ENCODE data around the gene GABRG3. TPM values are rescaled to one million over a fixed set of nuclear protein-coding genes. Genes with fewer than 3 reads are reported as not detected.

Gene GABRG3
- total and polyA plus RNA-seq, 10 of the 15 experiments (the other 5 are each of a cell fraction or from before 2014, with no cell fraction given), result 0.15 TPM; not detected in 9

DNA sequence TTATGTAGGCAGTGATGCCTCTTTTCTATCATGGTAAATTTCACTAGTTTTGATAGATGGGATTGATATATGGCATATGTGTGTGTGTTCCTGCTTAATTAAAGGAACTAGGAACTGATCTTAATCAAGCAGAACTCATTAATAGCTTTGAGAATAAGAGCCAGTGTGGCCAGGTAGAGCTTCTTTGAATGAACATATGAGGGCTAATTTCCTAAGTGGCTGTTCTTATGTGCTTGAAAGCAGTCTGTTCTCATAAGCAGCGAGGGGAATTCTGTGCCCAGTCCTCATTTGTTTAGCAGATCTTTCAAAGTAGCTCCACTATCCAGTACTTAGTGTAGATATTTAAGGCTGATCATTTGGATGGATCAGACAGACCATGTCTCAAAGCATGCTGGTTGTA lies 164.2 kb downstream of the GABRG3 start:
- ChIA-PET SMC1A (ENCODE audit: uncharacterized antibody, unreplicated experiment) (no interaction called here), RAD21 (ENCODE audit: unreplicated experiment) (no interaction called here), CTCF (no interaction called here), POLR2A (no interaction called here)
- no peak for ATAC-seq
- no peaks in the 10 kb centered on the region for H3K4me1 ChIP-seq (ENCODE audit: control insufficient read depth, insufficient read depth, low read length)
- no TSS peak for BruUV-seq (replicated peaks)
- no peak overlapping the region for H3K27ac ChIP-seq (ENCODE audit: control insufficient read depth, insufficient read depth)
- no peaks in the 10 kb centered on the region for H3K79me2 ChIP-seq (ENCODE audit: control insufficient read depth, insufficient read depth, low read length)
- no peak overlapping the region for H3K4me3 ChIP-seq
- in situ Hi-C loops (cut with MboI) (no loop called here), intact Hi-C loops (cut with micrococcal nuclease; ENCODE audit: unreplicated experiment) (no loop called here)
- TF ChIP-seq SIN3A (IDR thresholded peaks at IDR 0.05; ENCODE audit: low read depth, low read length) (no peak), ASH2L (IDR thresholded peaks at IDR 0.05; ENCODE audit: borderline replicate concordance, low read depth) (no peak), TCF7 (IDR thresholded peaks at IDR 0.05; ENCODE audit: borderline replicate concordance) (no peak), ZNF274 (IDR thresholded peaks at IDR 0.05; ENCODE audit: insufficient read depth, insufficient read length) (no peak), GATAD2B (conservative IDR thresholded peaks at IDR 0.05; ENCODE audit: low read depth) (no peak), CREB1 (IDR thresholded peaks at IDR 0.05; ENCODE audit: low read depth) (no peak), DPF2 (IDR thresholded peaks at IDR 0.05) (no peak), SPI1 (IDR thresholded peaks at IDR 0.05; ENCODE audit: borderline replicate concordance, insufficient read depth, low read depth, low read length) (no peak), WRNIP1 (IDR thresholded peaks at IDR 0.05; ENCODE audit: borderline replicate concordance, low read depth, low read length) (no peak), GABPA (IDR thresholded peaks at IDR 0.05; ENCODE audit: low read depth) (no peak), SP1 (IDR thresholded peaks at IDR 0.05; ENCODE audit: low read depth, low read length) (no peak), SIX5 (IDR thresholded peaks at IDR 0.05; ENCODE audit: low read depth, low read length, severe bottlenecking) (no peak), HCFC1 (IDR thresholded peaks at IDR 0.05; ENCODE audit: low read length) (no peak), CBX3 (IDR thresholded peaks at IDR 0.05; ENCODE audit: borderline replicate concordance, low read depth) (no peak)
- TF ChIP-seq, protein P1, sequence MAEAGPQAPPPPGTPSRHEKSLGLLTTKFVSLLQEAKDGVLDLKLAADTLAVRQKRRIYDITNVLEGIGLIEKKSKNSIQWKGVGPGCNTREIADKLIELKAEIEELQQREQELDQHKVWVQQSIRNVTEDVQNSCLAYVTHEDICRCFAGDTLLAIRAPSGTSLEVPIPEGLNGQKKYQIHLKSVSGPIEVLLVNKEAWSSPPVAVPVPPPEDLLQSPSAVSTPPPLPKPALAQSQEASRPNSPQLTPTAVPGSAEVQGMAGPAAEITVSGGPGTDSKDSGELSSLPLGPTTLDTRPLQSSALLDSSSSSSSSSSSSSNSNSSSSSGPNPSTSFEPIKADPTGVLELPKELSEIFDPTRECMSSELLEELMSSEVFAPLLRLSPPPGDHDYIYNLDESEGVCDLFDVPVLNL (IDR thresholded peaks at IDR 0.05; ENCODE audit: low read depth, low read length), result no peak
- TF ChIP-seq, protein P2, sequence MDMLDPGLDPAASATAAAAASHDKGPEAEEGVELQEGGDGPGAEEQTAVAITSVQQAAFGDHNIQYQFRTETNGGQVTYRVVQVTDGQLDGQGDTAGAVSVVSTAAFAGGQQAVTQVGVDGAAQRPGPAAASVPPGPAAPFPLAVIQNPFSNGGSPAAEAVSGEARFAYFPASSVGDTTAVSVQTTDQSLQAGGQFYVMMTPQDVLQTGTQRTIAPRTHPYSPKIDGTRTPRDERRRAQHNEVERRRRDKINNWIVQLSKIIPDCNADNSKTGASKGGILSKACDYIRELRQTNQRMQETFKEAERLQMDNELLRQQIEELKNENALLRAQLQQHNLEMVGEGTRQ (IDR thresholded peaks at IDR 0.05; ENCODE audit: borderline replicate concordance, low read depth, low read length), result no peak
- no peak overlapping the region for H3K9ac ChIP-seq (ENCODE audit: control insufficient read depth, insufficient read depth, low read length)
- no peak overlapping the region for H2AFZ ChIP-seq (ENCODE audit: control insufficient read depth, low read depth, low read length)
- no peak for DNase-seq (ENCODE audit: low read depth, low spot score)
- no peaks in the 10 kb centered on the region for H3K36me3 ChIP-seq (ENCODE audit: control insufficient read depth in 2 of 2, insufficient read depth in 2 of 2, low read length in 1 of 2)
- FAIRE-seq, result no peak
- WGBS (ENCODE audit: insufficient coverage, insufficient replicate concordance, low lambda C conversion rate, missing lambda C conversion rate), result 0% methylated on average over 1 of the region's 1 CpG
- H3K27me3 ChIP-seq (replicated peaks in 1 of 2; ENCODE audit: control insufficient read depth in 2 of 2, insufficient read depth in 2 of 2, low read length in 1 of 2), result no peaks in the 10 kb centered on the region
- H4K20me1 ChIP-seq (ENCODE audit: control insufficient read depth, insufficient read depth), result no peaks in the 10 kb centered on the region
- no peaks in the 10 kb centered on the region; the same call in 2 of the 3 replicates for H3K9me3 ChIP-seq (replicated peaks; ENCODE audit: control insufficient read depth, insufficient read depth, low read length)
- H3K4me2 ChIP-seq (ENCODE audit: control insufficient read depth, insufficient read depth), result no peak overlapping the region
